H1 (cell line): ENCODE data around the gene SUSD6. TPM values are rescaled to one million over a fixed set of nuclear protein-coding genes. Genes with fewer than 3 reads are reported as not detected.

Experiments used
- CTCF ChIA-PET: fragments of 300-600 bp; sonication (Branson Sonifier 250); formaldehyde crosslinking; loops from one replicate; lab custom pipeline; 2021; ENCODE audit not compliant: partially characterized antibody; lab: Charles Lee
- POLR2A ChIA-PET: fragments of 300-600 bp; sonication (Branson Sonifier 250); formaldehyde crosslinking; loops from one replicate; lab custom pipeline; 2021; ENCODE audit warnings: inconsistent platforms; ENCODE audit not compliant: partially characterized antibody; lab: Charles Lee
- DNase-seq, 2 experiments: peaks; one replicate each; pipeline versions ENCODE4 v3.0.0 to v3.0.0-alpha.2; 2010 to 2022; ENCODE audit warnings: low spot score in 2 of 2, low read depth in 1 of 2, mixed read lengths in 1 of 2
- FAIRE-seq: peaks from 2 replicates; lab custom pipeline; 2011; peaks lifted over from hg19 to GRCh38; lab: Jason Lieb, UNC
- H2AFZ ChIP-seq: 2 replicates; pipeline ENCODE4 v1.8.1; 2012; ENCODE audit warnings: low read length, inconsistent platforms
- H2AK5ac ChIP-seq: 2 replicates; pipeline ENCODE4 v1.6.1; 2013; ENCODE audit warnings: low read depth, low read length
- H2BK120ac ChIP-seq: replicated peaks from 2 replicates; pipeline ENCODE3; 2013; ENCODE audit warnings: low read depth, low read length, inconsistent platforms
- H2BK12ac ChIP-seq: 2 replicates; pipeline ENCODE4 v1.6.1; 2013; ENCODE audit warnings: low read depth, low read length
- H2BK15ac ChIP-seq: 2 replicates; pipeline ENCODE4 v1.6.1; 2013; ENCODE audit warnings: low read length
- H2BK20ac ChIP-seq: 2 replicates; pipeline ENCODE4 v1.6.1; 2013; ENCODE audit warnings: low read length
- H2BK5ac ChIP-seq: 2 replicates; pipeline ENCODE4 v1.6.1; 2013; ENCODE audit warnings: low read depth, low read length
- H3K14ac ChIP-seq: 2 replicates; pipeline ENCODE4 v1.6.1; 2013; ENCODE audit warnings: inconsistent platforms; ENCODE audit not compliant: insufficient read length
- H3K18ac ChIP-seq: 2 replicates; pipeline ENCODE4 v1.6.1; 2013; ENCODE audit warnings: low read length; ENCODE audit errors: extremely low read depth
- H3K23ac ChIP-seq: 2 replicates; pipeline ENCODE4 v1.6.1; 2013; ENCODE audit warnings: inconsistent platforms; ENCODE audit not compliant: insufficient read length
- H3K23me2 ChIP-seq: 2 replicates; pipeline ENCODE4 v1.6.1; 2013; ENCODE audit warnings: low read depth, low read length
- H3K27ac ChIP-seq: 2 replicates; pipeline ENCODE4 v1.6.1; 2011; ENCODE audit warnings: low read depth, low read length, inconsistent platforms
- H3K27me3 ChIP-seq, 4 experiments: replicated peaks in 1 of 4; 1 replicate in 1 of 4; 2 replicates in 3 of 4; pipeline versions ENCODE4 v1.6.1 to v1.8.1; 2011 to 2013; ENCODE audit warnings: low read length in 3 of 4, mild to moderate bottlenecking in 3 of 4, inconsistent platforms in 2 of 4, mixed read lengths in 2 of 4, moderate library complexity in 1 of 4; ENCODE audit not compliant: control insufficient read depth in 3 of 4, insufficient read depth in 3 of 4; ENCODE audit errors: extremely low read depth in 1 of 4
- H3K36me3 ChIP-seq, 4 experiments: 2 replicates each; pipeline versions ENCODE4 v1.6.1 to v1.8.1; 2011 to 2013; ENCODE audit warnings: mild to moderate bottlenecking in 4 of 4, low read length in 3 of 4, moderate library complexity in 2 of 4, control low read depth in 1 of 4, inconsistent platforms in 1 of 4; ENCODE audit not compliant: insufficient read depth in 4 of 4, control insufficient read depth in 2 of 4
- H3K4ac ChIP-seq: replicated peaks from 2 replicates; pipeline ENCODE3; 2013; ENCODE audit warnings: low read length, low read depth, mixed read lengths, inconsistent platforms; ENCODE audit not compliant: insufficient read length
- H3K4me1 ChIP-seq, 4 experiments: replicated peaks in 1 of 4; 1 replicate in 1 of 4; 2 replicates in 3 of 4; pipeline versions ENCODE4 v1.6.1 to v1.8.1; 2011 to 2013; ENCODE audit warnings: low read length in 3 of 4, inconsistent platforms in 2 of 4, mixed read lengths in 1 of 4; ENCODE audit not compliant: insufficient read depth in 4 of 4, control insufficient read depth in 3 of 4
- H3K4me2 ChIP-seq, 2 experiments: 2 replicates each; pipeline versions ENCODE4 v1.6.1 to v1.8.1; 2011 to 2013; ENCODE audit warnings: low read depth in 2 of 2, low read length in 2 of 2, control low read depth in 1 of 2, inconsistent platforms in 1 of 2, mild to moderate bottlenecking in 1 of 2; ENCODE audit not compliant: insufficient read depth in 1 of 2
- H3K4me3 ChIP-seq, 4 experiments: fragments of 200-600, 300-600 bp in 1 of 4; sonication (generic), shearing (Covaris generic), sonication (Bioruptor Twin) in 1 of 4; 2 replicates each; pipeline versions ENCODE4 v1.5.1 to v1.8.1; 2011 to 2016; ENCODE audit warnings: low read length in 4 of 4, low read depth in 3 of 4, control low read depth in 2 of 4, inconsistent platforms in 2 of 4, mild to moderate bottlenecking in 2 of 4, mixed read lengths in 1 of 4, moderate library complexity in 1 of 4; ENCODE audit not compliant: insufficient read depth in 2 of 4; ENCODE audit errors: extremely low read depth in 1 of 4
- H3K56ac ChIP-seq: replicated peaks from 2 replicates; pipeline ENCODE3; 2013; ENCODE audit warnings: low read depth, mild to moderate bottlenecking, mixed read lengths, low read length, inconsistent platforms; ENCODE audit not compliant: insufficient read length
- H3K79me1 ChIP-seq: 2 replicates; pipeline ENCODE4 v1.6.1; 2013; ENCODE audit warnings: low read depth, low read length, control low read depth
- H3K79me2 ChIP-seq, 2 experiments: 2 replicates each; pipeline versions ENCODE4 v1.6.1 to v1.8.1; 2012 to 2013; ENCODE audit warnings: low read length in 2 of 2, mild to moderate bottlenecking in 2 of 2, inconsistent platforms in 1 of 2; ENCODE audit not compliant: insufficient read depth in 2 of 2, control insufficient read depth in 1 of 2
- H3K9ac ChIP-seq, 4 experiments: replicated peaks in 1 of 4; 1 replicate in 1 of 4; 2 replicates in 3 of 4; pipeline versions ENCODE4 v1.6.1 to v1.8.1; 2011 to 2013; ENCODE audit warnings: low read depth in 3 of 4, low read length in 3 of 4, control low read depth in 2 of 4, mild to moderate bottlenecking in 2 of 4, moderate library complexity in 2 of 4, inconsistent platforms in 1 of 4; ENCODE audit errors: extremely low read depth in 1 of 4
- H3K9me3 ChIP-seq, 2 experiments: 2 replicates each; pipeline versions ENCODE4 v1.6.1 to v1.8.1; 2012 to 2013; ENCODE audit warnings: mild to moderate bottlenecking in 2 of 2, moderate library complexity in 2 of 2, control low read depth in 1 of 2, inconsistent platforms in 1 of 2, low read depth in 1 of 2, low read length in 1 of 2, mixed read lengths in 1 of 2; ENCODE audit not compliant: insufficient read depth in 2 of 2
- H4K20me1 ChIP-seq, 2 experiments: replicated peaks in 1 of 2; 2 replicates each; pipeline versions ENCODE3 to v1.8.1; 2011 to 2013; ENCODE audit warnings: inconsistent platforms in 2 of 2, low read length in 2 of 2, mild to moderate bottlenecking in 1 of 2; ENCODE audit not compliant: insufficient read depth in 2 of 2, control insufficient read depth in 1 of 2
- H4K5ac ChIP-seq: 2 replicates; pipeline ENCODE4 v1.6.1; 2013; ENCODE audit warnings: low read length, low read depth, mixed read lengths, inconsistent platforms; ENCODE audit not compliant: insufficient read length
- H4K8ac ChIP-seq: 2 replicates; pipeline ENCODE4 v1.8.0; 2013; ENCODE audit warnings: mild to moderate bottlenecking, moderate library complexity, low read length, inconsistent platforms; ENCODE audit not compliant: insufficient read depth; ENCODE audit errors: extremely low read depth
- H4K91ac ChIP-seq: replicated peaks from 2 replicates; pipeline ENCODE3; 2013; ENCODE audit warnings: low read length, mixed read lengths, inconsistent platforms; ENCODE audit not compliant: insufficient read length
- BACH1 ChIP-seq: IDR thresholded peaks from 2 replicates; pipeline ENCODE4 v1.6.1; 2012; ENCODE audit warnings: low read length, improper control_type of control experiment
- BRCA1 ChIP-seq: IDR thresholded peaks from 2 replicates; pipeline ENCODE4 v1.6.1; 2012; ENCODE audit warnings: low read depth, low read length, improper control_type of control experiment
- CBX5 ChIP-seq: fragments of 300-800, 300-1000 bp; sonication (generic); IDR thresholded peaks from 2 replicates; pipeline ENCODE4 v1.7.1; 2016; ENCODE audit warnings: antibody characterized with exemption, low read length, low read depth
- CBX8 ChIP-seq: fragments of 300-800, 300-1000 bp; sonication (generic); IDR thresholded peaks from 2 replicates; pipeline ENCODE4 v1.7.1; 2016; ENCODE audit warnings: low read depth, low read length, borderline replicate concordance
- CHD1 ChIP-seq: IDR thresholded peaks from 2 replicates; pipeline ENCODE4 v1.6.1; 2012; ENCODE audit warnings: low read depth, low read length, improper control_type of control experiment
- CREB1 ChIP-seq: IDR thresholded peaks from 2 replicates; pipeline ENCODE4 v1.6.1; 2012; ENCODE audit warnings: inconsistent platforms
- FOSL1 ChIP-seq: IDR thresholded peaks from 2 replicates; pipeline ENCODE4 v1.6.1; 2011; ENCODE audit warnings: mild to moderate bottlenecking, low read depth, low read length, moderate library complexity; ENCODE audit not compliant: insufficient read depth
- KDM4A ChIP-seq: IDR thresholded peaks from one replicate; pipeline ENCODE4 v1.7.1; 2012; ENCODE audit warnings: low read depth, mild to moderate bottlenecking, moderate library complexity, low read length, inconsistent platforms; ENCODE audit not compliant: severe bottlenecking
- KDM5A ChIP-seq: fragments of 200-600 bp; IDR thresholded peaks from 2 replicates; pipeline ENCODE4 v1.7.1; 2012; ENCODE audit warnings: mild to moderate bottlenecking, low read length, inconsistent platforms, mixed read lengths
- NANOG ChIP-seq: IDR thresholded peaks from 2 replicates; pipeline ENCODE4 v1.6.1; 2011; ENCODE audit warnings: low read length, low read depth, mild to moderate bottlenecking, inconsistent platforms; ENCODE audit not compliant: insufficient read depth, poor library complexity, severe bottlenecking
- POLR2A ChIP-seq, 2 experiments: IDR thresholded peaks; 1 replicate in 1 of 2; 2 replicates in 1 of 2; pipeline ENCODE4 v1.6.1; 2011; ENCODE audit warnings: low read depth in 2 of 2, low read length in 2 of 2, mild to moderate bottlenecking in 2 of 2; ENCODE audit errors: control extremely low read depth in 1 of 2
- POLR2AphosphoS5 ChIP-seq: IDR thresholded peaks from 2 replicates; pipeline ENCODE4 v1.6.1; 2011; ENCODE audit warnings: low read depth, low read length
- SIX5 ChIP-seq: IDR thresholded peaks from 2 replicates; pipeline ENCODE4 v1.6.1; 2011; ENCODE audit warnings: mild to moderate bottlenecking, low read depth, low read length
- SP1 ChIP-seq: IDR thresholded peaks from 2 replicates; pipeline ENCODE4 v1.6.1; 2011; ENCODE audit warnings: low read depth, low read length
- SP2 ChIP-seq: IDR thresholded peaks from 2 replicates; pipeline ENCODE4 v1.6.1; 2012; ENCODE audit warnings: mild to moderate bottlenecking, low read length, inconsistent platforms
- TEAD4 ChIP-seq: IDR thresholded peaks from 2 replicates; pipeline ENCODE4 v1.6.1; 2012; ENCODE audit warnings: low read depth, low read length, inconsistent platforms, mixed read lengths
- ZNF274 ChIP-seq: IDR thresholded peaks from 2 replicates; pipeline ENCODE4 v1.7.0; 2012; ENCODE audit warnings: low read length, borderline replicate concordance; ENCODE audit errors: extremely low read depth
- WGBS, 2 experiments: shearing (Covaris generic) in 1 of 2; methylation state at CpG; one replicate each; pipeline versions ENCODE4 v1.1.6 to v1.1.7; 2013 to 2015; ENCODE audit warnings: low lambda C conversion rate in 2 of 2, mixed read lengths in 2 of 2, inconsistent platforms in 1 of 2, low coverage in 1 of 2, missing lambda C conversion rate in 1 of 2; ENCODE audit not compliant: insufficient replicate concordance in 2 of 2, insufficient coverage in 1 of 2, insufficient read length in 1 of 2; ENCODE audit errors: extremely low coverage in 1 of 2, missing lambda C conversion rate in 1 of 2; 5-methylcytosine and 5-hydroxymethylcytosine counted together
- polyA plus RNA-seq, 7 experiments: library from polyadenylated mRNA; depleted of rRNA in 3 of 7; stranded (reverse) in 5 of 7; unstranded in 2 of 7; fragments of >200 nt in 5 of 7; fragments of 200-250 nt in 2 of 7; gene quantifications; 1 replicate in 5 of 7; 2 replicates in 1 of 7; 4 replicates in 1 of 7; pipeline versions ENCODE4 v1.2.1 to v1.2.3, GENCODE V29; 2011 to 2013; ENCODE audit warnings: missing spikeins in 2 of 7, mixed read lengths in 2 of 7
- total RNA-seq: library from RNA; stranded (reverse); fragmentation: NEBNext Ultra II Directional; extraction: Animal tissue kit (Norgen Biotek cat#: 25700); gene quantifications from 2 replicates; pipeline ENCODE4 v1.2.1, GENCODE V29; 2021

SUSD6 gene
- total and polyA plus RNA-seq, 2 of the 8 experiments (the other 6 are each of a cell fraction or from before 2014, with no cell fraction given), result 3.0 to 3.8 TPM

DNA sequence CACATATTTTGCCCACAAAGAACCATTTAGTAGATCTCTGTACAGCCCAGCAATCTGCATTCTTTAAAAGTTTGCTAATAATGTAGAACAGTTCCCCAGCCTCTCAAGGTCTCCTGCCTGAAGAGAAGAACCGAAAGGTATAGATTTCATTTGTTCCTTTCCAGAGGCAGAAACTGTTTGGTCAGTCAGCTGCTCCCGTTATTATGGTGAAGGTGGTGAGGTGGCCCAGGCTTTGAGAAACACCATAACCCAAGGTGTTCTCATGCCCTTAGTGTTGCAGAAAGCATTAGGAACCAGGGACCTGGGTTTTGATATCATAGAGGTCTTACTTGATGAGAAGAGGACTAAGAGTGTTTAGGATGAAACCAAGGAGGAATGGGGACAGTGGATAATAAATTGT lies 65.3 kb downstream of the SUSD6 start:
- H3K9me3 ChIP-seq, result no peaks in the 10 kb centered on the region
- H3K27me3 ChIP-seq, result no peaks in the 10 kb centered on the region
- H2AK5ac ChIP-seq, result no peak overlapping the region
- no peak overlapping the region for H4K91ac ChIP-seq
- no peak overlapping the region for H3K23ac ChIP-seq
- no peak overlapping the region for H3K56ac ChIP-seq
- H3K14ac ChIP-seq, result no peak overlapping the region
- peaks cover 0 to 5% (median 3%) of the 10 kb centered on the region in 4 experiments; a peak in 3 of 7 replicates for H3K4me1 ChIP-seq
- ChIA-PET POLR2A (no interaction called here), CTCF (no interaction called here)
- H3K27ac ChIP-seq, result no peak overlapping the region
- H4K20me1 ChIP-seq, result peaks cover 0 to 1% of the 10 kb centered on the region in 2 experiments
- H3K36me3 ChIP-seq, result no peaks in the 10 kb centered on the region
- no peak overlapping the region for H4K5ac ChIP-seq
- no peak overlapping the region for H3K4ac ChIP-seq
- H3K4me2 ChIP-seq, result no peak overlapping the region
- no peak for FAIRE-seq
- H2BK15ac ChIP-seq, result no peak overlapping the region
- no peak overlapping the region for H2BK5ac ChIP-seq
- no peak overlapping the region for H3K18ac ChIP-seq
- no peak overlapping the region for H2BK12ac ChIP-seq
- H2BK120ac ChIP-seq, result no peak overlapping the region
- H2BK20ac ChIP-seq, result no peak overlapping the region
- no peak overlapping the region for H3K4me3 ChIP-seq
- H3K79me1 ChIP-seq, result no peaks in the 10 kb centered on the region; the same call in 1 of the 2 replicates
- no peak overlapping the region for H2AFZ ChIP-seq
- H4K8ac ChIP-seq, result no peak overlapping the region
- H3K23me2 ChIP-seq, result no peaks in the 10 kb centered on the region
- DNase-seq, result no peak
- H3K79me2 ChIP-seq, result no peaks in the 10 kb centered on the region
- no peak overlapping the region for H3K9ac ChIP-seq
- WGBS, 2 experiments, result 87% methylated on average over 2 of the region's 2 CpGs; no CpG with 5 or more reads in 1 of the 2 experiments
- no peak for TF ChIP-seq FOSL1
- TF ChIP-seq BRCA1, result no peak
- TF ChIP-seq BACH1, result no peak
- no peak for TF ChIP-seq POLR2A (IDR thresholded peaks at IDR 0.05; ENCODE audit: control extremely low read depth in 1 of 2, low read depth in 2 of 2, low read length in 2 of 2)
- TF ChIP-seq CBX8, result no peak
- TF ChIP-seq CREB1, result no peak
- TF ChIP-seq ZNF274, result no peak
- TF ChIP-seq SIX5, result no peak
- TF ChIP-seq KDM4A, result no peak
- no peak for TF ChIP-seq NANOG
- no peak for TF ChIP-seq CHD1
- TF ChIP-seq POLR2AphosphoS5, result no peak
- TF ChIP-seq TEAD4, result no peak
- TF ChIP-seq SP1, result no peak
- TF ChIP-seq CBX5, result no peak
- TF ChIP-seq SP2, result no peak
- no peak for TF ChIP-seq KDM5A
